Nephron (organoid): Measurements from ENCODE around the gene LRRN1.
A peak's percentile ranks its signal among the peaks of the same experiment; 100 is the strongest.

ENCODE experiments used
- H3K27ac Mint-ChIP-seq, 3 experiments: 2 replicates each; pipeline ENCODE4 v1.8.0; 2020; ENCODE audit warnings: mixed read lengths in 3 of 3, mild to moderate bottlenecking in 2 of 3, moderate library complexity in 1 of 3
- H3K27me3 Mint-ChIP-seq: 2 replicates; pipeline ENCODE4 v1.8.0; 2021; ENCODE audit warnings: low read depth, mild to moderate bottlenecking, moderate library complexity, mixed read lengths
- H3K36me3 Mint-ChIP-seq: 2 replicates; pipeline ENCODE4 v1.8.0; 2020; ENCODE audit warnings: low read depth, mixed read lengths
- H3K4me1 Mint-ChIP-seq: 2 replicates; pipeline ENCODE4 v1.8.0; 2020; ENCODE audit warnings: mixed read lengths
- H3K4me3 Mint-ChIP-seq, 3 experiments: 2 replicates each; pipeline ENCODE4 v1.8.0; 2020; ENCODE audit warnings: mild to moderate bottlenecking in 3 of 3, mixed read lengths in 3 of 3, moderate library complexity in 2 of 3
- H3K9me3 Mint-ChIP-seq: 2 replicates; pipeline ENCODE4 v1.8.0; 2020; ENCODE audit warnings: mixed read lengths
- TF ChIP-seq, protein P1 (sequence below), 3 experiments: fragments of 200-600 bp; sonication (generic); IDR thresholded peaks; one replicate each; pipeline ENCODE4 v1.5.0; 2021; ENCODE audit warnings: antibody characterized with exemption in 3 of 3; ENCODE audit not compliant: unreplicated experiment in 3 of 3

Gene LRRN1

DNA sequence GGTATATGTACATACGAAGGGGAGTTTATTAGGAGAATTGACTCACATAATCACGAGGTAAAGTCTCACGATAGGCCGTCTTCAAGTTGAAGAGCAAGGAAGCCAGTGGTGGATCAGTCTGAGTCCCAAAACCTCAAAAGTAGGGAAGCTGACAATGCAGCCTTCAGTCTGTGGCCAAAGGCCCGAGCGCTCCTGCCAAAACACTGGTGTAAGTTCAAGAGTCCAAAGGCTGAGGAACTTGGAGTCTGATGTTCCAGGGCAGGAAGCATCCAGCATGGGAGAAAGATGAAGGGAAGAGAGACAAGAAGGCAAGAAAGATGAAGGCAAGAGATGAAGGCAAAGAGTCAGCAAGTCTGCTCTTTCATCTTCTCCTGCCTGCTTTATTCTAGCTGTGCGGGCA is 16.8 kb upstream of the LRRN1 start:
- peaks cover 2% of the 10 kb centered on the region for H3K9me3 Mint-ChIP-seq
- peaks cover 3% of the 10 kb centered on the region for H3K27me3 Mint-ChIP-seq
- TF ChIP-seq, protein P1, sequence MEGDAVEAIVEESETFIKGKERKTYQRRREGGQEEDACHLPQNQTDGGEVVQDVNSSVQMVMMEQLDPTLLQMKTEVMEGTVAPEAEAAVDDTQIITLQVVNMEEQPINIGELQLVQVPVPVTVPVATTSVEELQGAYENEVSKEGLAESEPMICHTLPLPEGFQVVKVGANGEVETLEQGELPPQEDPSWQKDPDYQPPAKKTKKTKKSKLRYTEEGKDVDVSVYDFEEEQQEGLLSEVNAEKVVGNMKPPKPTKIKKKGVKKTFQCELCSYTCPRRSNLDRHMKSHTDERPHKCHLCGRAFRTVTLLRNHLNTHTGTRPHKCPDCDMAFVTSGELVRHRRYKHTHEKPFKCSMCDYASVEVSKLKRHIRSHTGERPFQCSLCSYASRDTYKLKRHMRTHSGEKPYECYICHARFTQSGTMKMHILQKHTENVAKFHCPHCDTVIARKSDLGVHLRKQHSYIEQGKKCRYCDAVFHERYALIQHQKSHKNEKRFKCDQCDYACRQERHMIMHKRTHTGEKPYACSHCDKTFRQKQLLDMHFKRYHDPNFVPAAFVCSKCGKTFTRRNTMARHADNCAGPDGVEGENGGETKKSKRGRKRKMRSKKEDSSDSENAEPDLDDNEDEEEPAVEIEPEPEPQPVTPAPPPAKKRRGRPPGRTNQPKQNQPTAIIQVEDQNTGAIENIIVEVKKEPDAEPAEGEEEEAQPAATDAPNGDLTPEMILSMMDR (IDR thresholded peaks at IDR 0.05; ENCODE audit: unreplicated experiment in 3 of 3), result no peak
- H3K36me3 Mint-ChIP-seq, result no peaks in the 10 kb centered on the region
- no peak overlapping the region for H3K4me3 Mint-ChIP-seq
- no peak overlapping the region for H3K27ac Mint-ChIP-seq
- no peaks in the 10 kb centered on the region for H3K4me1 Mint-ChIP-seq

DNA sequence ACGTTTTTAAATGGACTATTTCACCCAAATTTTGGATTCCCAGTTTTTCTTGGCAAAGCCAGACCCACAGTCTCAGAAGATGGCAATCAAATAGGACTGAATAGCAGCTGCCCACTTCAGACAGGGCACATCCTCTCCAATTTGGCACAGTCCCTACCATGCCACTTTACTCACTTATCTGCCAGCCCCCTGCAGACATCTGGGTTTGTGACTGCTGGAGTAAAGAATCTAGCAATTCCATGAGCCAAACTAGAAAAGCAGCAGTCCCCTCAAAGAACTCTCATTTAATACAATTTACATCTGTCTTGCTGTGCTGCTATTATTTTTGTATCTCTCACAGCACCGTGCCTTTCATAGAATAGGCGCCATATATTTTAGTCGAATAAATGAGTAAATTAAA is 16.0 kb upstream of the LRRN1 start:
- Mint-ChIP-seq H3K36me3 (no peaks in the 10 kb centered on the region), H3K27ac (no peak overlapping the region), H3K4me3 (no peak overlapping the region), H3K27me3 (peaks cover 3% of the 10 kb centered on the region), H3K4me1 (no peaks in the 10 kb centered on the region), H3K9me3 (no peaks in the 10 kb centered on the region)
- TF ChIP-seq, protein P1 (IDR thresholded peaks at IDR 0.05; ENCODE audit: unreplicated experiment in 3 of 3), result no peak

- H3K27ac Mint-ChIP-seq, result no peak overlapping the region
- H3K9me3 Mint-ChIP-seq, result no peaks in the 10 kb centered on the region
- TF ChIP-seq, protein P1 (IDR thresholded peaks at IDR 0.05; ENCODE audit: unreplicated experiment in 3 of 3), result no peak
- H3K36me3 Mint-ChIP-seq, result no peaks in the 10 kb centered on the region
- H3K4me3 Mint-ChIP-seq, result no peak overlapping the region
- H3K4me1 Mint-ChIP-seq, result no peaks in the 10 kb centered on the region
- H3K27me3 Mint-ChIP-seq, result peaks cover 3% of the 10 kb centered on the region
Observed at GRCh38 chr3:3783696-3784095, 15.5 kb upstream of the LRRN1 start.

DNA sequence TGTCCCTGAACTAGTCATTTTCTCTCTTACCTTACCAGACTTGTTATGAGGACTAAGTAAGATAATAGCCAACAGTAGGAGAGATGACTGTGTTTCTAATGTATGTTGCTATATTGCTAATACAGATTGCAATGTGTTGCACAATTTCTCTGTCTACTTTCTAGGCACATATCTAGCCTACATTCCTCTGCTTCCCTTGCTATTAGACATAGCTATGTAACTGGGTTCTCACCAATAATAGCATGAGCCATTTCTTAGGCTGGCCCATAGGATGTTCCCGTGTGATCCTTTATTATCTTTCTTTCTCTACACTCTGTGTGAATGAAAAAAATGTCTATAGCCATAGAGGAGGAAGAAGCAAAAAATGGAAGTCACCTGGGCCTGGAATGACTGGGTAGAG is 6.8 kb upstream of the LRRN1 start:
- no peaks in the 10 kb centered on the region for H3K27me3 Mint-ChIP-seq
- H3K27ac Mint-ChIP-seq, result no peak overlapping the region
- H3K4me3 Mint-ChIP-seq, result no peak overlapping the region
- H3K9me3 Mint-ChIP-seq, result peaks cover 3% of the 10 kb centered on the region
- TF ChIP-seq, protein P1 (IDR thresholded peaks at IDR 0.05; ENCODE audit: unreplicated experiment in 3 of 3), result no peak
- H3K4me1 Mint-ChIP-seq, result peaks cover 6% of the 10 kb centered on the region
- H3K36me3 Mint-ChIP-seq, result no peaks in the 10 kb centered on the region

DNA sequence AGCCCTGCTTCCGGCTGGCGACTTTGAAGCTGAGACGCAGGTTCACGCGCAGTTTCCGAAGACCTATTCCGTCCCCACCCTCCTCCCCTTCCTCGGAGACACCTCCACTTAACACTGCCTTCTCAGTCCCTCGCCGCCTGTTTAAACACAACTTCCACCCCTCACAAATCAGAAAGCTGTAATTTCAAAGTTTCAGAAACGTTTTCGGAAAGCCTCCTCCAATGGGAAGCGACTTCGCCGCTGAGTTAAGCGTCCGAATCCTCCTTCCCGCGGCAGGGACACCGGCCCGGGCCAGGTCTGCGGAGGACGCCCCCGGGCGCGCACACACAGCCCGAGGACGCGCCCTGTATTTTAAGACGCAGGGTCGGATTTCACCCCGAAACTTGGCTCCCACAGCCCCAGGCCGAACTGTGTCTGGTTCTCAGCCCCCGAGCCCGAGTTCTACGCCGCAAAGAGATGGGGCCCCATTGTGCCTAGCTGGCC is 559 bp upstream of the LRRN1 start:
- peaks cover 39% of the 10 kb centered on the region for H3K4me1 Mint-ChIP-seq
- TF ChIP-seq, protein P1 (IDR thresholded peaks at IDR 0.05; ENCODE audit: unreplicated experiment in 3 of 3), result no peak
- peak overlapping the region; percentile 92 to 96 (median 94) for H3K27ac Mint-ChIP-seq
- H3K27me3 Mint-ChIP-seq, result peaks cover 27% of the 10 kb centered on the region
- peak overlapping the region; percentile 87 to 95 (median 91) for H3K4me3 Mint-ChIP-seq
- H3K9me3 Mint-ChIP-seq, result peaks cover 3% of the 10 kb centered on the region
- H3K36me3 Mint-ChIP-seq, result peaks cover 3% of the 10 kb centered on the region

GRCh38 chr3:3800080-3800455 is 837 bp downstream of the LRRN1 start:
- TF ChIP-seq, protein P1 (IDR thresholded peaks at IDR 0.05; ENCODE audit: unreplicated experiment in 3 of 3), result no peak
- H3K4me3 Mint-ChIP-seq, result peak overlapping the region; percentile 87 to 96 (median 95)
- H3K9me3 Mint-ChIP-seq, result no peaks in the 10 kb centered on the region
- H3K36me3 Mint-ChIP-seq, result peaks cover 3% of the 10 kb centered on the region
- H3K27me3 Mint-ChIP-seq, result peaks cover 27% of the 10 kb centered on the region
- H3K27ac Mint-ChIP-seq, result peak overlapping the region; percentile 73 to 84 (median 76)
- H3K4me1 Mint-ChIP-seq, result peaks cover 46% of the 10 kb centered on the region
